Activated T-helper 1 cell treated with Interleukin-2 at 50 U/mL for 16 hours (primary cell): Measurements from ENCODE around the gene RPS6KA6.
"Not testable (repeated sequence)": the region's sequence is repeated elsewhere in the genome, so short reads cannot be mapped to it uniquely, and the experiment has no call there.

Source experiments
- DNase-seq: peaks from one replicate; pipeline ENCODE4 v3.0.0-alpha.2; 2020; ENCODE audit warnings: low read depth

RPS6KA6 gene

GRCh38 chrX:84162401-84162800, 25.6 kb downstream of the RPS6KA6 start:
- DNase-seq = no peak

- DNase-seq = no peak
These were observed 26.4 kb downstream of the RPS6KA6 start for GRCh38 chrX:84161641-84162040.

DNA sequence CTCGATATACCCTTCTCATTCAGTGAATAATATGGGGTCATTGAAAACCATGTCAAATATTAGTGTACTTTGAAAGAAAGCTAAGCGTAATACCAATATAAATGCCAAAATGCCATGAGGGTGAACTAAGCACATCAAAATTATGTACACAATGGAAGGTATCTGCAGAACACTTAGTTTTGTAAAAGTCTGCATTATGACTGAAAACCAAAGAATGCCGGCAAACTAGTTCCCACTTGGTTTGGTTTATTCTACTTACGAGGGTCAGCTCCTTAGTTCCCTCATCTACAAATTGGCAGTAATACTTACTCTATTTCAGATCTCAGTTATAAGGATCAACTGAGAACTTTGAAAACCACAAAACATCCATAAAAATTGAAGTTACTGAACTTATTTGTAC, 27.3 kb downstream of the RPS6KA6 start:
- no peak for DNase-seq

GRCh38 chrX:84156821-84157220, 31.2 kb downstream of the RPS6KA6 start:
- DNase-seq = no peak

DNA sequence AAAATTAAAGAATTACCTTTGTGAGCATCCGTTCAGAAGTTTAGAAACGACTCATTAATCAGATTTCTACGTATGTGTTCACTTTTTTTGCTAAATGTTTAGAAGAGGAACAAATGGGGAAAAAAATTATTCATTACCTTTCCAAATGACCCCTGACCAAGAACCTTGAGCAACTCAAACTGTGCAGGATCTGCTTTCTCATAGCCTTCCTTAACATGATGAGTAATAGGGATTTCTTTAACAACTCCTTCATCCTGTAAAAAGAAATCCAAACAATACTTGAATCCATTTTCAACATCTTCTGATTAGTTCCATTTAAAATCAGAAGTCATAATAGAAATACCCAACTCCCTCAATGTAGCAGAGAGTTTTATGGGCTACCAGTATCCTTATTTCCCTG, 32.1 kb downstream of the RPS6KA6 start:
- no peak for DNase-seq

DNA sequence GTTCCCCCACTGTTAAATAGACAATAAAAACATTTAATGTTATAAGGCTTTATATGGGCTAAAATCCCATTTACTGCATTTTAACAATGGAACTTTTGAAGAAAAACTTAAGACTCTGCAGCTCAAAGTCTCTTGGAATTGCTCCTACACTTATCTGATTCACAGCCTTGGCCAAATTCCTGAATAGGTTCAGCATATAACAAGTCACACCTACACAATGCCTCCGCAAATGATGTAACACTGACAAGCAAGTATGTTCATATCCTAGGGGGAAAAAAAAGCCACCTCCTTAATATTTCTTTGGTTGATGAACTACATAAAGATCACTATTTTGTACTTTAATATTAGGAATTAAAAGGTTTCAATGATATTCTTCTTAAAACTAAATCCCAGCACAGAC, 34.5 kb downstream of the RPS6KA6 start:
- DNase-seq = no peak

DNA sequence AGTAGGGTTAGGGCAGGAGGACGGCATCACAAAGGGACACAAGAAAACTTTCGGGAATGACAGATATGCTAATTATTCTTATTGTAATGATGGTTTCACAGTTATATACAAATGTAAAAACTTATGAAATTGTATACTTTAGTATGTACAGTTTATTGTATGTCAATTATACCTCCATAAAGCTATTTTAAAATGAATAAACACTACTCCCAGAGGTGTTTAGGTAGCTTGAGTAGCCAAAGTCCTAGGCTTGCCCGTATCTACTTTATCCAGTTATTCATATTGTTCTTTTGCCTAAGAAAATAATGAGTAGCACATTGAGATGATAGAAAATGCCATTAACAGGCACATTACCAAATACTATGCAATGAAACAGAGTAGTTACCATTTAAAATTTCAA, 43.0 kb downstream of the RPS6KA6 start:
- no peak for DNase-seq

DNA sequence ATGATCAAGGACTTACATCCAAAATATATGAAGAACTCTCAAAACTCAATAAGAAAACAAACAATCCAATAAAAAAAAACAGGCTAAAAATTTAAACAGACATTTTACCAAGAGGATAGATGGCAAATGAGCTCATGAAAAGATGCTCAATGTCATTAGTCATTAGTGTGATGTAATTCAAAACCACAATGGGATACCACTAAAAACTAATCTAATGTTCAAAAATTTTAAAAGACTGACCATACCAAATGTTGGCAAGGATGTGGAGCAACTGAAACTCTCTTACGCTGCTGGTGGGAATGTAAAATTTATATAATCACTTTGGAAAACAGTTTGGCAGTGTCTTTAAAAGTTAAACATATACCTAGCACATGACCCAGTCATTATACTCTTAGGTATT, 43.7 kb downstream of the RPS6KA6 start:
- DNase-seq = no peak

- no peak for DNase-seq
These were observed 55.0 kb downstream of the RPS6KA6 start for GRCh38 chrX:84133023-84133422.

GRCh38 chrX:84123585-84123984, 64.4 kb downstream of the RPS6KA6 start:
- no peak for DNase-seq

DNA sequence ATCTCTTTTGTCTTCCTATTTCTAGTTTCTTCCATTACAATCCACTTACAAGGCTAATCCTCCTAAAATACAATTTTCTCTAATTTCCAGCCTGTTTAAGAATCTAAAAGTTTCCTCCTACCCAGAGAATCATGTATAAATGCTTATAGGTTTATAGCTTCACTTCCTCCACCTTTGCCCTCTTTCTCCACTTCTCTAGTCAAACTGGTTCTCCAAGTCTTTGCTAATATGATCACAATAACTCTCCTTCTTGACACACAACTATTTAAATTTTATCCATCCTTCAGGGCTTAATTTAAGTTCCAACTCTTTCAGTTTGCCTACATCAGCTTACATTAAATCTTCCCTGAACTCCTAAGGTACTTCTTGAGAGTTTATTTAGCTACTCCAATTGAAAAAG, 69.2 kb downstream of the RPS6KA6 start:
- DNase-seq = no peak

GRCh38 chrX:84118315-84118714, 69.7 kb downstream of the RPS6KA6 start:
- DNase-seq = no peak

DNA sequence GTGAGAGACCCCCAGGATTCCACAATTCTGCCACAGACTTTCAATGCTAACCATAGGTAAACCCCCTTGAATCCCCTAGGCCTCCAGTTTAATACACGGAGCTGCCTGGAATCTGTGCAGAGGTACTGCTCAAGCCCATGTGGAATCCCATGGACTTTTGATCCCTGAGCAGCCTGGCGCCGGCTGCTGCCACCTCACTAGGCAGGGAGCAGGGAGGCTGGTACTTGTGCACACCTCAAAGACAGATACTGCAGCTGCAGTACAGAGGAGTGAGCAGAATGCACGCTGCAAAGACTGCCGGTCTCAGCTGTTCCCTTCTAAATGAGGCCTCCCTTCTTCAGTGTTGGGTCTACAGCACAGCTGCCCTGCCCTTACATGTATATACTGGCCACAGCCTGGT, 79.4 kb downstream of the RPS6KA6 start:
- DNase-seq = no peak

- no peak for DNase-seq
These were observed 88.9 kb downstream of the RPS6KA6 start for GRCh38 chrX:84099120-84099519.

GRCh38 chrX:84079479-84080197, 108.4 kb downstream of the RPS6KA6 start:
- not testable (repeated sequence) for DNase-seq

DNA sequence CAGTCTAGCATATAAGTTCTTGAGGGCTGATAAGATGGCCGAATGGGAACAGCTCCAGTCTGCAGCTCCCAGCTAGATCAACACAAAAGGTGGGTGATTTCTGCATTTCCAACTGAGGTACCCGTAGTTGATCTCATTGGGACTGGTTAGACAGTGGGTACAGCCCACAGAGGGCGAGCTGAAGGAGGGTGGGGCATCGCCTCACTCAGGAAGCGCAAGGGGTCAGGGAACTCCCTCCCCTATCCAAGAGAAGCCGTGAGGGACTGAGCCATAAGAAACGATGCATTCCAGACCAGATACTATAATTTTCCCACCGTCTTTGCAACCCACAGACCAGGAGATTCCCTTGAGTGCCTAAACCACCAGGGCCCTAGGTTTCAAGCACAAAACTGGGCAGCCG, 109.0 kb downstream of the RPS6KA6 start:
- DNase-seq = no peak

- DNase-seq = no peak
These were observed 123.2 kb downstream of the RPS6KA6 start for GRCh38 chrX:84064814-84065213.

DNA sequence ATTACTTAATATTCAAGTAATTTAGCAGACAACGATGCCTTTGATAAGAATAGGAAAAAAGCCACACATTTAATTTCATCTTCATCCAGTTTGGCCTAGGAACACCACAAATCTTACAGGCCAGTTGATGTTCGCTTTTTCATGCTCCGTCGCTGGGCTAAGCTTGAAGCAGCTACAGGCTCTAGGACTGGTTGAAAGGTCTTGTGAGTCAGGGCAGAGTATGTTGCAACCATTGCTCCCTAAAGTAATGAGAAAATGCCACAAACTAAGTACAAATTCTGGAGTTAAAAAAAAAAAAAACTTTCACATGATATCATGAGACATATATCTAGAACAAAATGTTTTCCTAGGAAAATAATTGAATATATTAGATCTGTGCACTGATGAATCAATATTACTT, 123.8 kb downstream of the RPS6KA6 start:
- DNase-seq = no peak

DNA sequence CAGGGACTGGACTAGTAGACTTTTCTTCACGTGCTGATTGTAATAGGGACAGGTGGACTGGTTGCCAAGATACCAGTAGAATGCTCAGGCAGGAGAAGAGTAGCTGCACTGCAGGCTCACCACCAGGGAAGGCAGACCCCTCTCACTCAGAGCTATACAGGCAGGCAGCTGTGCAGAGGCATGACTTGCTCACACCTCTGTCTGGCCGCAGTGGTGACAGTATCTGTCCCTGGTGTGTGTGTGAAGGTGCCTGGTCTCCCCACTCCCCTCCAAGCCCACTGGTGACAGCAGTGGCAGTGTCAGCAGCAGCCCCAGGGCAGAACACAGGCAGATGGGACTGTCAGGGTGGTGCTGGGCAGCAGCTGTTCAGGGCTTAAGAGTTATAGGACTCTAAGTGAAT, 140.7 kb downstream of the RPS6KA6 start:
- no peak for DNase-seq

GRCh38 chrX:84046403-84046984, 141.5 kb downstream of the RPS6KA6 start:
- DNase-seq = no peak

GRCh38 chrX:84044051-84044450, 143.9 kb downstream of the RPS6KA6 start:
- no peak for DNase-seq
